ENCODE results near the gene MRPS25.

DNA sequence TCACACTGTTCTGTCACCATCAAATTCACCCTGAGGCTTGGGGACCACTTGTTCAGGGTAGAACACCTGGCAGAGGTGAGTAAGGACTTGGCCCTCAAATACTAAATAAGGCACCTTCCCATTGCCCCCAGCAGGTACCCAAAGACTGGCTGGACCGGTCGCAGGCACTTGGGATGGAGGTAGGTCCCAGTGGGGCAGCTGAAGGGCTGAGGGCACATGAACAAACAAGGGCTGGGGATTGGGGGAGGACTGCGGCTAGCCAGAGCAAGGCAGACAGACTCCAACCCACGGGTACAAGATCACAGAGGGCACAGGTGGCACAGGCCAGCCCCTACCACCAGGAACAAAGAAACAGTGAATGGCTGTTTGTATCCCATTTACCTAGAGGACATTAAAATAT is 1.9 kb downstream of the MRPS25 start:
- TF ChIP-seq, protein P1, sequence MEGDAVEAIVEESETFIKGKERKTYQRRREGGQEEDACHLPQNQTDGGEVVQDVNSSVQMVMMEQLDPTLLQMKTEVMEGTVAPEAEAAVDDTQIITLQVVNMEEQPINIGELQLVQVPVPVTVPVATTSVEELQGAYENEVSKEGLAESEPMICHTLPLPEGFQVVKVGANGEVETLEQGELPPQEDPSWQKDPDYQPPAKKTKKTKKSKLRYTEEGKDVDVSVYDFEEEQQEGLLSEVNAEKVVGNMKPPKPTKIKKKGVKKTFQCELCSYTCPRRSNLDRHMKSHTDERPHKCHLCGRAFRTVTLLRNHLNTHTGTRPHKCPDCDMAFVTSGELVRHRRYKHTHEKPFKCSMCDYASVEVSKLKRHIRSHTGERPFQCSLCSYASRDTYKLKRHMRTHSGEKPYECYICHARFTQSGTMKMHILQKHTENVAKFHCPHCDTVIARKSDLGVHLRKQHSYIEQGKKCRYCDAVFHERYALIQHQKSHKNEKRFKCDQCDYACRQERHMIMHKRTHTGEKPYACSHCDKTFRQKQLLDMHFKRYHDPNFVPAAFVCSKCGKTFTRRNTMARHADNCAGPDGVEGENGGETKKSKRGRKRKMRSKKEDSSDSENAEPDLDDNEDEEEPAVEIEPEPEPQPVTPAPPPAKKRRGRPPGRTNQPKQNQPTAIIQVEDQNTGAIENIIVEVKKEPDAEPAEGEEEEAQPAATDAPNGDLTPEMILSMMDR (conservative IDR thresholded peaks at IDR 0.05; ENCODE audit: low read length), result no peak
- TF ChIP-seq EZH2phosphoT487 (IDR thresholded peaks at IDR 0.05; ENCODE audit: borderline replicate concordance), result no peak

Data from Loucy (cell line).